HG02798 (cell line): ENCODE results near the gene SHROOM2.

Experiments
- ATAC-seq: cut with Tn5 transposase; IDR thresholded peaks from one replicate; pipeline ENCODE4 v1.9.1; 2021; ENCODE audit warnings: mild to moderate bottlenecking; ENCODE audit not compliant: unreplicated experiment, poor library complexity

The SHROOM2 gene

GRCh38 chrX:9884031-9884779 is 98.0 kb downstream of the SHROOM2 start:
- no peak for ATAC-seq

- ATAC-seq, result no peak
Observed at GRCh38 chrX:9885150-9885549, 98.9 kb downstream of the SHROOM2 start.

GRCh38 chrX:9887659-9888297 is 101.5 kb downstream of the SHROOM2 start:
- no peak for ATAC-seq

- no peak for ATAC-seq
Observed at GRCh38 chrX:9888953-9889470, 102.8 kb downstream of the SHROOM2 start.

GRCh38 chrX:9890681-9891091 is 104.5 kb downstream of the SHROOM2 start:
- no peak for ATAC-seq

GRCh38 chrX:9895225-9895912 is 109.1 kb downstream of the SHROOM2 start:
- ATAC-seq, result no peak

- no peak for ATAC-seq
Observed at GRCh38 chrX:9897761-9898161, 111.5 kb downstream of the SHROOM2 start.

- no peak for ATAC-seq
Observed at GRCh38 chrX:9899640-9900111, 113.4 kb downstream of the SHROOM2 start.

- ATAC-seq, result no peak
Observed at GRCh38 chrX:9902656-9903055, 116.4 kb downstream of the SHROOM2 start.

GRCh38 chrX:9903146-9903545 is 116.9 kb downstream of the SHROOM2 start:
- no peak for ATAC-seq

- ATAC-seq, result no peak
Observed at GRCh38 chrX:9905288-9905687, 119.1 kb downstream of the SHROOM2 start.

GRCh38 chrX:9905721-9906120 is 119.5 kb downstream of the SHROOM2 start:
- no peak for ATAC-seq

GRCh38 chrX:9906919-9907318 is 120.7 kb downstream of the SHROOM2 start:
- ATAC-seq, result no peak

- ATAC-seq, result no peak
Observed at GRCh38 chrX:9907645-9908387, 121.6 kb downstream of the SHROOM2 start.

- ATAC-seq, result no peak
Observed at GRCh38 chrX:9909254-9909653, 123.0 kb downstream of the SHROOM2 start.

- ATAC-seq, result no peak
Observed at GRCh38 chrX:9911487-9911886, 125.3 kb downstream of the SHROOM2 start.

- no peak for ATAC-seq
Observed at GRCh38 chrX:9912351-9913145, 126.3 kb downstream of the SHROOM2 start.

GRCh38 chrX:9913146-9913433 is 126.9 kb downstream of the SHROOM2 start:
- no peak for ATAC-seq

GRCh38 chrX:9917861-9918260 is 131.6 kb downstream of the SHROOM2 start:
- no peak for ATAC-seq
